Stimulated activated CD8-positive, alpha-beta memory T cell treated with anti-CD3 and anti-CD28 coated beads, Interleukin-4, amount 100 ng/mL, for 4 hours (primary cell): ENCODE results near the gene JSRP1.

ENCODE experiments used
- DNase-seq, 2 donors: peaks; one replicate each; pipeline ENCODE4 v3.0.0-alpha.2; 2020; ENCODE audit warnings: low read depth in 2 of 2, low spot score in 1 of 2

Gene JSRP1

DNA sequence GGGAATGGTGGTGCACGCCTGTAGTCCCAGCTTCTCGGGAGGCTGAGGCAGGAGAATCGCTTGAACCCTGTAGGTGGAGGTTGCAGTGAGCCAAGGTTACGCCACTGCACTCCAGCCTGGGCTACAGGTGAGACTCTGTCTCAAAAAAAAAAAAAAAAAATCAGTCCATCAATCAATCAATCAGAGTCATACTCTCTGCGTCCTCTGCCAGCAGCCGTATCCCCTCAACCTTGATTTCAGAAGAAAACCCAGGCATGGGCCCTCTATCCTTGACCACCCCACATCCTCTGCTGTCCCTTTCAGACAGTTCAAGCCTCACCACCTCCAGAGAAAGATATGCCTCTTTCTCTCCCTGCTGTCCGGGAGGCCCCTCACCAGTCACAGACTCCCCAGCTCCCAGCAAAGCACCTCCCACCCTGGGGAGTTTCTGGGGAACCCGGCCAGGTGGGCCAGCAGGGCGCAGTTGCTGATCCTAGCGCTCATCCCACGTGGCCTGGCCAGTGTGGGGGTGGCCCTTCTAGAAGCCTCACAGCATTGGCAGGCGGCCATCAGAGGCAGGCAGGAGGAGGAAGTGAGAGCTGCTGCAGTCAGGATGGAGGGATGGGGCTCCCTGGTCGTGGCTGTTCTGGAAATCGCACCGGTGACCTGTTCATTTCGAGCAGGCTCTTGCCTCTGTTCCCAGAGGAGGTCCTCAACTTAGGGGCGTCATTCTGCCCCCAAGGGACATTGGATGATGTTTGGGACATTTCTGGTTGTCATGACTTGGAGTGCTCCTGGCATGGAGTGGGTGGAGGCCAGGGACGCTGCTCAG, 10.2 kb upstream of the JSRP1 start:
- DNase-seq: no peak

DNA sequence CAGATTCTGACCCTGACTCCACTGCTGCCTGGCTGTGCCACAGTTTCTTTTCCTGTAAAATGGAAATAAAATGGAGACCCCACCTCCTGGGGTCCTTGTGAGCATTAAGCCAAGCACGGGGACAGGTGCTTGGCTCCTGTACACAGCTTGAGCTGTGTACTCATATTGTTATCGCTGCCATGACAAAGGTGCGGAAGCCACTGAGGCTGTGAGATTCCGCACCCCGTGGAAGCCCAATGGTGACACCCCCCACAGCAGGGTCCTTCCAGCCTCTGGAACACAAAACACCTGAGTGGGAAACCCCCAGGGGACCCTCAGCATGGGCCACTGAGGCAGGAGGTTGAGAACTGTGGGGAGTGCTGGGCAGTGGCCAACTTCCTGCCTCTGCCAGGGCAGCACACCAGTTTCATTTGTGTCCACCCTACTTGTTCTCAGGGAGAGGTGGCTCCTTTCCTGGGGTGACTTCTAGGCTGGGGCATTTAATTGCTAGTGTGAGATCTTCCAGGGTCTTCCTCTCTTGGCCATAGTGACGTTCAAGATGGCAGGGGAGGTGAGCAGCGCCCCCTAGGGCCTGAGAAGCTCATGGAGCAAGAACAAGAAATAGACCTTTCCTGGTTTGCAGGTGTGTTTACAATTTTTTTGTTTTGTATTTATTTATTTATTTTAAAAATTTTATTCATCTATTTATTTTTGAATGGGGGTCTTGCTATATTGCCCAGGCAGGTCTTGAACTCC, 5.4 kb upstream of the JSRP1 start:
- no peak for DNase-seq

GRCh38 chr19:2260341-2260805, 4.2 kb upstream of the JSRP1 start:
- DNase-seq: no peak

DNA sequence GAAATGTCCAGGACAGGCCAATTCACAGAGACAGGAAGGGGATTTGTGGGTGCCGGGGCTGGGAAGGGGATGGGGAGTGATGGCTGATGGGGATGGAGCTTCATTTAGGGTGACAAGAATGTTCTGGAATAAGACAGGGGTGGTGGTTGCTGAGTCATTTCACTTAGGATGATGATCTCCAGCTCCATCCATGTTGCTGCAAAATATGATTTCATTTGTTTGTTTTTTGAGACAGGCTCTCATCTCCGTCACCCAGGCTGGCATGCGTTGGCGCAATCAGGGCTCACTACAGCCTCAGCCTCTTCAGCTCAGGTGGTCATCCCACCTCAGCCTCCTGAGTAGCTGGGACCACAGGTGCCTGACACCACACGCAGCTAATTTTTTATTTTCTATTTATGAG, 3.1 kb upstream of the JSRP1 start:
- DNase-seq: no peak

DNA sequence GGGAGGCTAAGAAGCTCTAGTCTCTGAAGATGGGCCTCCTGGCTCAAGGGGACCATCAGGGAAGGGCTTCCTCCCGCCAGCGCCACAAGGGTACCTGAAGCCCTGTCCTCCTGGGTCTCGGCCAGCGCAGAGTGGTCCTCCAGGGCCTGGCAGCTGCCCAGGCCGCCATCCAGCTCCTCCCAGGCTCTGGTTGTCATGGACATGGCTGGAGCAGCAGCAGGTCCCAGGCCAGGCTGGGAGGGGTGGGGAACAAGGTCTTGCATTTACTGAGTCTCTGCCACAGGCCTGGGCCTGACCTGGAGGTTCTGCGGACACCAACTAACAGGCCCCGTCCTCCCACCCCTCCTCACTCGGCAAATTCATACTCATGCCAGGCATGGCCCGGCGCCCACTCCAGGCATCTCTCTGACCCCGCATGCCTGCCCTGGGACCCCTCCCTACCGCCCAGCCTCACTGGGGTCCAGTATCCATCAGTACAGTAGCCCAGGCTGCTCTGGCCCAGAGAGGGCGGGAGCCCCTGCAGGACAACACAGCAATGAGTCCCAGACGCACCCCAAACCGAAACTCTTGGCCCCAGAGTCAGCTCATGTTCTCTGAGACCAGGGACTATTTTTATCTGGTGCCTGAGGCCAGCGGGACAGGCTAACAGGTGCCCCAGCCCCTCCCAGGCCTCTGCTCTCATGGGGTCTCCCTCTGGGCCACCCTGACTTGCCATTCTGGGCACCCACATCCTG, 938 bp downstream of the JSRP1 start:
- no peak for DNase-seq

GRCh38 chr19:2254064-2254872, 1.9 kb downstream of the JSRP1 start:
- no peak for DNase-seq

DNA sequence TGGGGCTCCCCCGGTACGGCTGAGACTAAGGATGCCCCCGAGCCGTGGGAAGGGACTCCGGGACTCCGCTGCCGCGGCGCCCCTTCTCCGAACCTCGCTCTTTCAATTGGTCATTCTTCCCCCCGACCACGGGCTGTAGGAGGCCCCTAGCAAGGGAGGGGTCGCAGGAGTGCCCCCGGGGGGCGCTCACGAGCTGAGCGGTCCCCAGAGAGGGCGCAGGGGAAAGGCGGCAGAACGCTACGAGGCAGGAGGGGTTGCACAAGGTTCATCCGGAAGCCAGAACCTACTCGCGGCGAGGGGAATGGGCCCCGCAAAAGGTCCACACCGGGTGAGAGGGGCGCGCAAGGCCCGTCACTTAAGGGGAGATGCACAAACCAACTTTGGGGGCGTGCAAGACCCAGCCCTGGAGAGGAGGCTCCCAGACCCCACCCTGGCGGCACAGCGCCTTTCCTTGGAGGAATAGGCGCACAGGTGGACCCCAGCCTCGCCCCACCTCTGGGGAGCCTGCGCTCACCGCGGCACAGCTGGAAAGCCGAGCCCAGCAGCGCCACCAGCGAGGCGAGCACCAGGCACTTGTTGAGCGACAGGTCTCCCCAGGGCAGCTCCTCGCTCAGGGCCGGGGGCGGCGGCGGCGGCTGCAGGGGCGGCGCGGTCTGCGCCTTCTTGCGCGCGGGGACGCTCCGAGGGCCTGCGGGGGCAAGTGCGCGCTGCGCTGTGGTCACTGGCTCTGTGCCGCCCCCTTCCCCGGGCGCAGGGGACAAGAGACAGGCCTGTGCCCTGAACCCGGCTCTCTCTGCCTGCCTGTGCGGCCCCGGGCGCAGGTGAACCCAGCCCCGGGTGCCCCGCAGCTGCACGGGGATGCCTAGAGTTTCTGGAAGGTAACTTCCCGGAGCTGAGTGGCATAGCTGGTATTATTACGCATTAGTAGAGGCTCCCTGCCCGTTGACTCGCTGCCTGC, 2.8 kb downstream of the JSRP1 start:
- DNase-seq: no peak

GRCh38 chr19:2252797-2253105, 3.5 kb downstream of the JSRP1 start:
- DNase-seq: no peak

- DNase-seq: no peak
These were observed 4.0 kb downstream of the JSRP1 start for GRCh38 chr19:2252055-2252796.

GRCh38 chr19:2251106-2252054, 4.8 kb downstream of the JSRP1 start:
- DNase-seq: no peak

DNA sequence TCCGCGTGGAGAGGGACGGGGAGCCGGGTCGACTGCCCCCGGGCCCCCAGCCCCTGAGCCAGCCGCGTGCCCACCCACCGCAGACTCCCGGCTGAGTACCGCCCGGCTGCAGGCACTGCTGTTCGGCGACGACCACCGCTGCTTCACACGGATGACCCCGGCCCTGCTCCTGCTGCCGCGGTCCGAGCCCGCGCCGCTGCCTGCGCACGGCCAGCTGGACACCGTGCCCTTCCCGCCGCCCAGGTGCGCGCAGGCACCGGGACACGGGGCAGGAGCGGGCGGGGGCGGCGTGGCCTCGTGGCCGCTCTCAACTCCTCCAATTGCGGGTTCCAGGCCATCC, 5.5 kb downstream of the JSRP1 start:
- no peak for DNase-seq

GRCh38 chr19:2249880-2250765, 6.1 kb downstream of the JSRP1 start:
- DNase-seq: no peak

GRCh38 chr19:2249010-2249866, 7.0 kb downstream of the JSRP1 start, which contains the start of gene AMH:
Gene AMH (plus strand): TSS chr19:2249323. CDS start chr19:2249333, 10 bp downstream.
- no peak for DNase-seq

DNA sequence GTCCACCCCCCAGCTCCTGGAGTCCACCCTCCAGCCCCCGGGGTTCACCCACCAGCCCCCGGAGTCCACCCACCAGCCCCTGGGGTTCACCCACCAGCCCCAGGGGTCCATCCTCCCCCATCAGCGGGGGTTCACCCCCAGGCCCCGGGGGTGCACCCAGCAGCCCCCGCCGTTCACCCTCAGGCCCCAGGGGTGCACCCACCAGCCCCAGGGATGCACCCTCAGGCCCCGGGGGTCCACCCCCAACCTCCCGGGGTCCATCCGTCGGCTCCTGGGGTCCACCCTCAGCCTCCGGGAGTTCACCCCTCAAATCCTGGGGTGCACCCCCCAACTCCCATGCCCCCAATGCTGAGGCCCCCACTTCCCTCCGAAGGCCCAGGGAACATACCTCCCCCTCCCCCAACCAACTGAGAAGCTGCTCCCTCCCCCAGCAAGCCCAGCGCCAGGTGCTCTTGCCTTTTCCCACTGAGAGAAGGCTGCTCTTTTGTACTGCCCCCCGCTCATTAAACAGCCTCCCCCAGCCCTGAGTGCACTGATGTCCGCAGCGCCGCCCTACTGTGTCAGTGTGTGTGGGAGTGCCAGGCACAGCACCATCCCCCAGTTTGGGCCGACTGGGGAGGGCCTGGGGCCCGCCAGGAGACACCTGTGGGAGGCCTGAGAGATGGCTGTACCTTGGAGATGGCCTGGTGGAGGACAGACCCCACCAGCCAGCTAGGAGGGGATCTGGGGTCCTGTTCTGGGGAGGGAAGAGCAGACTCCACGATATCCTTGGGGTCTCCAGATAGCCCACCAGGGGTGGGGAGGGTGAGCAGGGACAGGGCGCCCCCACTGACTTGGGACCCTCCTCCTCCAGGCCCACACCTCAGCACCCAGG, 7.8 kb downstream of the JSRP1 start:
- no peak for DNase-seq

GRCh38 chr19:2247433-2248101, 8.7 kb downstream of the JSRP1 start:
- DNase-seq: no peak
